HG03139 (cell line): ENCODE data around the gene ITGA7.

ENCODE experiments used
- ATAC-seq: cut with Tn5 transposase; IDR thresholded peaks from one replicate; pipeline ENCODE4 v1.9.1; 2021; ENCODE audit not compliant: unreplicated experiment

The ITGA7 gene

DNA sequence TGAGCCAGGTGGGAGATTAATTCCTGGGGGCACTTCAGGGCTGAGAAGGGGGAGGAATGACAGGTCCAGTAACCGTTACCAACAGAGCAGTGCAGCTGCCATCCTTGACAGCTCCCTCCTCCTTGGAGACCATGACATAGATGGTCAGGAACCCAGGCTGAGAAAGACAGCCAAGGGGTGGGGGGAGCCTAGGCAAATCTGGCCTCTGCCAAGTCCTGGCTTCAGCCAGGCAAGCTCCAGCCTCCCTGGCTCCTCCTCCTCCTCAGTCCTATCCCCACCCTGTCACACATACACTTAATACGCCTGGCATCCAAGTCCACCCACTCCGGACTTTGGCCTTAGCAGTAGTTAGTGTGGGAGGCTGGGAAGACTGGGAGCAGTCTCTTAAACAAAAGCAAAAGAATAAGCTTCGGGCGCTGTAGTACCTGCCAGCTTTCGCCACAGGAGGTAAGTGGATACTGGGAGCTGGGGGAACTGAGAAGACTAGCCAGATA, 12.4 kb upstream of the ITGA7 start, which contains the start of gene RDH5:
RDH5 (plus strand) TSS at position 323 of the 494 bp plus-strand sequence. CDS start 792 bp downstream, outside the sequence.
- no peak for ATAC-seq

DNA sequence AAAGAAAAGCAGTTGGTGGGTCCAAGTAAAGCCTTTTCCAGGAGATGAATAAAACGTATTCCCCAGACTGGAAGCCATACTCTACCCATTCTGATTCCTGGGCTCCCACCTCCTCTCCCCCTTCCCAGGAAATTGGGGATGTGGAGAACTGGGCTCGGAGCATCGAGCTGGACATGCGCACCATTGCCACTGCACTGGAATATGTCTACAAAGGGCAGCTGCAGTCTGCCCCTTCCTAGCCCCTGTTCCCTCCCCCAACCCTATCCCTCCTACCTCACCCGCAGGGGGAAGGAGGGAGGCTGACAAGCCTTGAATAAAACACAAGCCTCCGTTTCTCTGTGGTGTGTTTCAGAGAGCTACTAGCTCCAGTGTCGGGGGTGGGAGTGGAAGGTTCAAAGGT, 11.7 kb upstream of the ITGA7 start:
- ATAC-seq: no peak

DNA sequence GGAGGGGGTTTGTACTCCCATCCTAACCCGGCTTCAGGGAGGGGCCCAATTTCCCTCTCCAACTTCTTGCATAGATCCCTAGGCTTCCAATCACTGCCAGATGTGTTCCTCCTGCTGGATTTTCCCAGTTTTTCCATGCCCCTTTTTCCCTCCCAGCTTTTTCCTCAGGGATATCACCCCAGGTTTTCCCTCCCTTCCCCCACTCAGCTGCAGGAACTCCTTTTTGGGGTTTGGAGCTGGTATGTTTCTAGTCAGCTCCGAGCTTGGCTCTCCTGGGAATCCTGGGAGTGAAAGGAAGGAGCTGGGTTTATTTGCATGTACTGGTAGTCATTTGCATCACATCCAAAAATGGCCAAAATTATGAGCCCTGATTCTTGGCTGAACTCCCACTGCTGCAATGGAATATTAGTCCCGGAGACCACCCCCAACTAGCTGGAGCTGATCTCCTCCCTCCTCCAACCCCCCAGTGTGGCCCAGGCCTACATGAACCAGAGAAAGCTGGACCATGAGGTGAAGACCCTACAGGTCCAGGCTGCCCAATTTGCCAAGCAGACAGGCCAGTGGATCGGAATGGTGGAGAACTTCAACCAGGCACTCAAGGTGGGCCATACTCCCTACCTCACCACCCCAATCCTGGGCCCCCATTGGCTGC, 11.0 kb upstream of the ITGA7 start:
- no peak for ATAC-seq

DNA sequence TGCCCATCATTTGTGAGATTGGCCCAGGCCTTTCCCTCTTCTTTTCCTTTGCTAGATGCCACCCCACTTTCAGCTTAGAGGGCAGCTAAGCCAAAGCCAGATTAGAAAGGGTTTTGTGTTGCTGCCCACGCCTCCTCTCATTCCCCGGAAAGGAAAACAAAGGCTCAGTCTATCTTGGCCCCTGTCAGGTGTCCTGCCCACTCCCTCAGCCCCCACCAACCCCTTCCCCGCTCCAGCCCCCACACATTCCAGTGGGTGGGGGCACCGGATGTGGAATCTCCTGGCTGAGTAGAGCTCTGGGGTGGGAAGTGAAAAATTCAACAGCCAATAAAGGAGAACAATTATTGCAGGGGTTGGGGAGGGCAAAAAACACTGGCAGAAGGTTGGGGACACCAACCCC, 10.3 kb upstream of the ITGA7 start:
- no peak for ATAC-seq

DNA sequence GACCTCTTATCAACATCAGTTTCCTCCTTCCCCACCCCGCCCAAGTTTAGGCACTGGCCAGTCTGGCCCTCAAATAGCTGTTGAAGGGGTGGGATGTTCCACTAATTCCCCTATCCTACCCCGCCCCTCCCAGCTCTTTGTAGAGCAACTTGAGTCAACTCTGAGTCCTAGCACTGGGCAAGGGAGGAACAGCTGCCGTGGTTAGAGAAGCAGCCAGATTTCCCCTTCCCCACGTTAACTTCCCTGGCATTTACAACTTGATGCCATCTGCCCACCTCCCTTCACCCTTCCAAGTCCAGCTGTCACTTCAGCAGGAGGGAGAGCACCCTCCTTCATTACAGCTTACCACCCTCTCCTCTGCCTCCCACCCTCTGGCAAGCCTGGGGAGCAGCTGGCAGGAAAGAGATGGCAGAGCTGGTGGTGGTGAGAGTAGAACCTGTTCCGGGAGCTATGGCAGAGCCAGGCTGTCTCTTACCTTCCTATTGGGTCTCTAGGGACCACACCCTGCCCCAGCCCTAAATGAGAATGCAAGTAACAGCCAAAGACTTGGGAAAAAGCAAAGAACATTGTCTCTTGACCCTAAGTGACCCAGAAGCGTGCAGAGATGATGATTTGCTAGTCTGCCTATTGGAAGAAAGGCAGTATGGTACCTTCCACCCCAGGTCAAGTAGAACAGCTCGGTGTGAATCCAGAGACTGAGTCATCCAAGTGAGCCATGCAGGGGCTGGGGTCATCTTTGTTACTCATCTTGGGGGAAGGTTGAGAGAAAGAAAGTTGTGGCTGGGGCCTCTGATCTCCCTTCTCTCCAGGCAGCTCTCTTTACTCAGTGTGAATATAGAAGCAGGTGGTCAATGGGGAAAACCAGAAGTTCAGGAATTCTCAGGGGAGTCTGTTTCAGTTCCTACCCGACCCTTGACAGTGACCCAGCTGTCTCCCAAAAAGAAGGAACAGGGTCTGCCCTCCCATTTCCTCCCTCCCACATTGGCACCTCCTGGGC, 9.6 kb upstream of the ITGA7 start:
- no peak for ATAC-seq

DNA sequence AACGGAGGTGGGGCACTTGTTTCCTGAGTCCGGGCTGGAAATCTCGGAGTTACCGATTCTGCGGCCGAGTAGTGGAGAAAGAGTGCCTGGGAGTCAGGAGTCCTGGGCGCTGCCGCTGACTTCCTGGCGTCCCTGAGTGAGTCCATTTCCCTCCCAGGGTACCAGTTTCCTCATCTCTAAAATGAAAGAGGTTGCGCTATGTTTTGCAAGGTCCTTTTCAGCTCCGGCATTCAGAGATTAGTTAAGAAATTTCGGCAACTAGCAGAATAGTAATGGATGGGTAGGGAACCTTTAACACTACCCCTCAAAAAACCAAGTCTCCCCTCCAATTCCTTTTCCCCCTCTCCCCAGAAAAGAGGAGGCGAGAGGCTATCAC, 8.9 kb upstream of the ITGA7 start:
- no peak for ATAC-seq

DNA sequence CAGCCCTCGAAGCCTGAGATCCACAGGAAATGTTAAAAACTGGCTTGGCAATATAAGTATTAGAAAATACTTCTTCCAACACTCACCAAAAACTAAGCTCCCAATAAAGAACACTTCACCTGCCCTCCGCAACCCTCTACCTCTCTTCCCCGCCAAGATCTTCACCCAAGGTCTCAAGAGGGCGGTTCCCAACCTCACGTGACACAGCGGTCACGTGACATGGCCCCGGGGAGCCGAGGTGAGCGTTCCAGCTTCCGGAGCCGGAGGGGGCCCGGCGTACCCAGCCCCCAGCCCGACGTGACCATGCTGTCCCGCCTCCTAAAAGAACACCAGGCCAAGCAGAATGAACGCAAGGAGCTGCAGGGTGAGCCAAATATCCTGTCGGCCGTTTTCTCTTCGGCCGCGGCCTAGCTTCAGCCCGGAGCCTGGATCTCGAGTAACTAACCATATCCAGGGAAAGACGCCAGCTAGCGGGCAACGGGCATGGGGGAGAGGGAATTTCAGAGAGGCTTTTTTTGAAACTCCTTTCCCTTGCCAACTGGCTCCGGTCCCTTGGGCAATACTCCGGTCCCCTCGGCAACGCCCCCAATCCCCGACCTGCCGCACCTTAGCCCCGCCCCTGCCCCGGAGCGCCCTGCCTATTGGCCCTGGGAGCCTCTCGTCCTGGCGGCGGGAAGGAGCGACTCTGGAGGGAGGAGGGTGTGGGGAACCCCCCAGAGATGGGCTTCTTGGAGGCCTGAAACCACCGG, 8.3 kb upstream of the ITGA7 start, which contains the start of gene BLOC1S1:
BLOC1S1 (plus strand) TSS at position 214 of the 749 bp plus-strand sequence; CDS start at position 220, 6 bp downstream.
- ATAC-seq: peak; percentile 86

DNA sequence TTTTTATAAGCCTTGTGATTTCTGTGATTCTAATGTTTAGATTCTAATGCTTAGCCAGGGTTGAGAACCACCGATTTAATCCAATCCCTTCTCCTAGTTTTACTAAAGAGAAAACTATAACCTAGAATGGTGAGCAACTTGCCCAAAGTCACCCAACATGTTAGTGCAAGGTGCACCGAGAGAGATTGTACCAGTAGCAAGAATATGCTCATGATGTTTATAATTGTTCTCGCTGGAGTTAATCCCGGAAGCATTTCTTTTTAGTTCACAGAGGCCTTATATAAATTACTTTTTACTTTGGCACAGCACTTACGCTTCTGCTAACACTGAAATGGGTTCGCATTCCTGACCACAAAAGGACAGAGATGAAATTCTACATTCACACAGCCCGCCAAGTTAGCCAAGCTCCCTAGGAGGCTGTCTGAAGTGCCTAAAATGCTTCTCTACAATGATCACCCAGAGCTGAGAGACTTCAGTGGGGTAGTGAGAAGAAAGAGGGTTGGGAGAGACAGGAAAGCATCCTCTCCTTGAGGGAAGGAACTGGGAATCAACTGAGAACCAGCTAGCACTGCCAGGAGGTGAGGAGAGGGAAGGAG, 7.6 kb upstream of the ITGA7 start:
- ATAC-seq: no peak

DNA sequence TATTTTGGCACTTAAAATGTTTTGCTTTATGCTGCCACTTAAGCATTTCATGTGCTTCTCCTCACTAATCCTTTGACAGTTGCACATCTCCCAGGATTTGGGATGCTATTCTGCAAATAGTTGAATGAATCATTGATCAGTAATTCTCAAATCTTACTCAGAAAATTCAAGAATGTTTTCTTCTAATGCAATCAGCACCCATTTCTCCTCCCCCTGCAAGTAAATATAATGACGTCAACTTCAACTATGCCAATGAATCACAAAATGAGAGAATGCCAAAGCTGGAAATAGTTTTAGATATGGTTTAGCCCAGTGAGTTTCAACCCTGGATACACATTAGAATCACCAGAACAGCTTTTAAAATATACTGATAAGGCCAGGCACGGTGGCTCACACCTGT, 6.0 kb upstream of the ITGA7 start:
- no peak for ATAC-seq

DNA sequence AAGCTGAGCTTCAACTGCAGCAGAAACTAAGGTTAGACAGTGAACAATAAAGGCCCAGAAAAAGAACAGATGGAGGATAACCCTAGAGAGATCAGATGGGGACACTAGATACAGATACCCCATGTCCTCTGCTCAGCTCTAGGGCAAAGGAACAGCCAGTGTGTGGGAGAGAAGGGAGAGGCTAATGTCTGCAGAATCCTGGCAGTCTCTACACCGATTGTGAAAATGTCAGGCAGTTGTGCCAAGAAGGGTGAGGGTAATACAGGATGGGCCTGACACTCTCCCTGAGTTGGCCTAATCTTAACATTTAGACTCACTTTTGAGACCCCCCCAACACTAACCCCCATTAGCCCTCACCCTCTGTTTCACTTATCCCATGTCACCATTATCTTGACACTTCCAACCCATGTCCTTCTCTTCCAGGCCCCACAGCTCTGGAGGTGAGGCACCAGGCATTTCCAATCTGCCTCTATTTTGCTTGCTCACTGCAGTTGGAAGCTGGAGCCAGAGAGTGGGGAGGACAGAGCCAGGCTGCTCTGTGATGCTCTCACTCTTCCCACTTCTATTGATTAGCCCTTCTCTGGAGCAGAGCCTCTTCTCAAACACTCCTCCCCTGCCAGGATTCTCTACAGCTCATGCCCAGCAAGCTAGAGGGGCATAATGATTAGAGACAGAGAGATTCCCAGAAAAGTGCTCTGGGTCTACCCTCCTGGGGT, 5.2 kb upstream of the ITGA7 start:
- no peak for ATAC-seq

DNA sequence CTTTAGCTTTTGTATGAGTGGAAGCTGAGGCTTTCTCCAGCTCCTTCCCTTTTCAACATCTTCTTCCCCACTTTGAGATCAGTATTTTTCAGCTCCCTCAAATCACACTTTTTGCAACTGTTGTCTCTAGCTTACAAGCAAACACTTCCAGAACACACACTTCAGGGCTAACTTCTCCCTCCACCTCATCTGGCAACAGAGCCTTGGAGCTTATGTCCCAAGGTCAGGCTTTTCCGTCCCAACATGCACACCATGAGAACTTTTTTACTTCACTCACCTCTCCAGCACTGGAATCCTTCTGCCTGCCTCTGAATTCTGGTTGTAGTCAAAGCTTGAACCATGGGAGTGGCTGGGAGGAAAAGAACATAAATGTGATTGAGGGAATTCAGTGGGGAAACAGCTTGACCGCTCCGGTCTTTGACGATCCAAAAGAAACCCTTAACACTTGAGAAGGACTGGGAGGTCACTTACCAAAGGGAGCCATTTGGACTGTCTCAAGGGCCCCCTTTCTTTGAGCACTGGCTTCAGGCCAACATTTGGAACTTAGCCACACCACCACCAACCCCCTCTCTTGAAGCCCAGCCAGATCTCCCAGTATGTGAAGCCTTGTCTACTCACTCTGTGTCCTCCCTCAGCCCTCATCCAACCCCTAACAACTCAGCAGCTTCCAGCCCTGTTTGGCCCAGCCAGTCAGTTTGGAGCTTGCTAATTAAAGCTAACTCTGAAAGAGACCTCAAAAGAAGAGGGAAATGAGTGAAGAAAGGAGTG, 4.3 kb upstream of the ITGA7 start:
- ATAC-seq: no peak

DNA sequence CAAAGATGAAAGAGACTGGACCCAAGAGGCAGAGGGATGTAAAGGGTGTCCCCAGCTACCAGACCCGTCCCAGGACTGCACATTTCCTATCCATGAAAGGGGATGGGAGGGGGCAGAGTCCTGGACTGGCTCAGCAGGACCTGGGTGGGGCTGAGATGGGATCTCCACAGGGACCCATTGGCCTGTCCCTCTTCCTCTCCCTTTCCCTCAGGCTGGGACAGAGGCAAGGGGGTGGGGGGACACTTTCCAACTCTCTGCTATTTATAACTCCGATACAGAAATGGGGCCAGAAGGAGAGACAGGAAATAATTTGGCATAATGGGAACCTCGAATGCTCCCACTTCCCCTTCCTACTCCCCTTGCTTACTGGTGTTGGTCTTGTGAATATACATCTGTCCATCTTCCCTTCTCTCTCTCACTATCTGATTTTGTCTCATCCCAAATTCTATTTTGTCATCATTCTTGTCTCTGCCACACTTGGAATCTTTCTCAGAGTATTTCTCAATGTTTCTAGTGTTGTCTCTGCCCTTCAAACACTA, 1.1 kb upstream of the ITGA7 start:
- ATAC-seq: no peak

DNA sequence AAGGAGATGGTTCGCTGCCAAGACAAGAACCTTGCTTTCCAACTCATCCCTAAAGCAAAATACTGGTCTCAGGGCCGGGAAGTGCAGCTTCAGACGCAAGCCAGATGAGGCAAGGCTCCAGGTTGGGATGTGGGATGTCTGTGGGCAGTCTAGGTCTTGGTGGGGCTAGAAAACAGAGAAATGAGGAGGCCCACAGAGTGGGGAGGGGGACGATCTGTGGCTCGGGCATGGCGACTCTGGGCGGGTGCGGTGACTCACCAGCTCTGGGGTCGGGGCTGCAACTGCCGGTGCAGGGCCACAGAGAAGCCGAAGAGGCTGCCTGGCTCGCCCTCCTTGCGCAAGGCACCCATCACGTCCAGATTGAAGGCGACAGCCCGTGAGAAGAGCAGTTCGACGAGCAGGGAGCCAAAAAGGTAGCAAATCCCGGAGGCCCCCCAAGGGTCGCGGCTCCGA, 459 bp downstream of the ITGA7 start:
- ATAC-seq: no peak

DNA sequence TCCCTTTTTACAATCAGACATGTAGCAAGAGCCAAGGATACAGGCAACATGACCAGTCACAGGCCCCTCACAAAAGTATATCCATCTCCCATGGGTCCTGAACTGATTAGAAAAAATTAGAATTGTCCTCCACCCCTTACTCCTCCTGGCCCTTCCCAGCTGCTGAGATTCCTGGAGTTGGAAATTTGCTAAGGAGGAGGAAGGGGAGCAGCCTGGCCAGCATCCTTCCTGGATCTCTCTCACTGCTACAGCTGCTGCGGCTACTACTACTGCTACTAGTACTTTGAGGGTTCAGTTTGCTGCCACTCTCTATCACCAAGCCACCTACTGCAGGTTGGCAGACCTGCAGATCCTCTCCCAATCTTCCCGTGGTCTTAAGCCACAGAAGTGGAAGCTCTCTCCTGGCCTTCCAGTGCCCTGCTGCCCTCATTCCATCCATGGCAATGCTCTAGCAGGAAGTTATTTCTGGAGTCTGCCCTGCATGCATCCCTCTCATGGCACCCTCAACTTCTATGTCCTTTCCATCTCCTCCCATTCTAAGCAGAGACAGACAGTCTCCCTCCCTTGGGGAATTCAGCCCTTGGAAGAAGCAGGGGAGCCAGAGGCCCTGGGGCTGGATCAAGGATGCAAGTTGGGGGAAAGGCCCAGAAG, 1.0 kb downstream of the ITGA7 start:
- ATAC-seq: no peak

DNA sequence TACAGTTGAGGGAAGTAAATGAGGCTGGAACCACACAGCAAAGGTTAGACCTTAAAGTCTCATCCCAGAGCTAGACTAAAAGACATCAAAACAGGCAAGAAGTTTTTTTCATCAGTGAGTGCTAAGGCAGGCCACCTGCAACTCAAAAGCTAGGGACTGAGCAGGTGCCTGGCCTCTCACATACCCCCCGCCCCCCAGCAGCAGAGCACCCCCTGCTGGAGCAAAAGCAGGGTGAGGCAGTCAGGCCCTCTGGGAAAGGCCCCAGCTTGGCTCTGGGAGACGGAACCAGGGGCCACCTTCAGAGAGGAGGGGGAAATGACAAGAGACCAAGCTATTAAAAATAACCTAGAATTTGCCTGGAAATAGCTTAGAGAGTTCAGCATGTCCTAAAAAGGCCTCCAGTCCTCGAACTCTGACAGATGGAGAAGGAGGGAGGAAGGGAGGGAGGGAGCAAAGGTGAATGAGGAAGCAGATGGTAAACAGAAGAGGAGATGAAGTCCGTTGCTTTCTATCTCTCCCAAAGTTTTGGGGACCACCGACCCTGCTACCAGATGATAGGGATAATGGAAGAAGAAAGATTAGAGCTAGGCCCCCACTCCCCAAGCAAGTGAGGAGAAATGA, 1.8 kb downstream of the ITGA7 start:
- no peak for ATAC-seq

DNA sequence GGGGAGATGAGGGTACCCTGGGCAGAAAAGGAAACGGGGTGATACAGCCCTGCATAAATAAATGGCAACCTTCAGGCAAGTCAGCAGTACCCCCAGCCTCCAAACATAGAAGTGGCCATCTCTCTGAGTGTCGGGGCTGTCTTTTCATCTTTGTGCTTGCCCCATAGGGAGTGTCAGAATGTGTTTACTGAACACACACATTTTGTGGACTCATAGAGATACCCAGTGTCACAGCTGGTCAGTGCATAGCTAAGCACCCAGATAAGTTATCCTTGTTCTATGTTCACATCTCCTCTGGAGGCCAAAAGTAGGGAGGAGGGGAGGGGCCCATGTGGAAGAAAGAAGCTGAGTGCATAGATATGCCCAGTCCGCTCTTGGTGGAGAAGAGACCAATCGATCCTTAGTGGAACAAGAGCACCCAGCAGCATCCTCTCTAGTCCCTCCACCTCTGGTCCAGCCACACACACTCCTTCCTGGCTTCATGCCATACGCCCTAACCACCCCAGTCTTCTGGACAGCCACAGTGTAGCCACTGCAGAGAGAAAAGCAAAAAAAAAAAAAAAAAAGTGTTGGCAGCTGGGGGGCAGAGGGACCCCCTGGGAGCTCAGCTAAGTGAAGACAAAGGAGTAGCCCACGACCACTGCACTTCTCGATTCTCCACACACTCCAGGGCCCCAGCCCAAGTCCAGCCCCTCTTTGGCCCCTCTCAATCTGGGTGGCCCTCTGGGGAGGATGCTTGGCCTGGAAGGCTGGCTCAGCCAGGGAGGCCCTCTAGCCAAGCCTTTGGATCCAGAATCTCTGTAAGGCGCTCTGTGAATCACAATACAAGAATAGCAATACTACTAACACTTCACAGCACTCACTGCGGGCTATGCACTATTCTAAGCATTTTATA, 2.6 kb downstream of the ITGA7 start:
- no peak for ATAC-seq
